ENCODE measurements around the gene MRPL33.

The MRPL33 gene

DNA sequence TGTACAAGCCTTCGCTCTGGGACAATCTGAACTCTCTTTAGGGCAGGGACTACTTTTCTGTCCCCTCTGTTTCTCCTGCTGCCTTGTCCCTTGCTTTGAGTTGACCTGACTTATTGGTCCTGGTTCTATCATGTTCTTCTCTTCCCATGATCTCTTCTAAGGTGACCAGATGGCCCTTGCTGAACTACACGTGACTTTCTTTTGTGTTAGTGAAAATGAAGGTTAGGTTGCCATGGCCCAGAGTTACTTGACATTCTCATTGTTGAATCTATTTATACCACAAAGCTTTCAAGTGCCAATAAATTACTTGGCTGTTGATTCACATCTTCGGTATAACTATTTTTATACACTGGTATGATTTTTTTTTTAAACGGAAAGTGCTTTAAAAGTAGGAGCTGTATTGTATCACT lies 24.4 kb downstream of the MRPL33 start:
- Histone ChIP-seq H3K9me3 (no peaks in the 10 kb centered on the region), H3K4me3 (ENCODE audit: low read depth, low read length) (no peak overlapping the region), H3K36me3 (no peaks in the 10 kb centered on the region), H3K4me1 (peaks cover 8% of the 10 kb centered on the region), H3K27me3 (no peaks in the 10 kb centered on the region)
- TF ChIP-seq, protein P1, sequence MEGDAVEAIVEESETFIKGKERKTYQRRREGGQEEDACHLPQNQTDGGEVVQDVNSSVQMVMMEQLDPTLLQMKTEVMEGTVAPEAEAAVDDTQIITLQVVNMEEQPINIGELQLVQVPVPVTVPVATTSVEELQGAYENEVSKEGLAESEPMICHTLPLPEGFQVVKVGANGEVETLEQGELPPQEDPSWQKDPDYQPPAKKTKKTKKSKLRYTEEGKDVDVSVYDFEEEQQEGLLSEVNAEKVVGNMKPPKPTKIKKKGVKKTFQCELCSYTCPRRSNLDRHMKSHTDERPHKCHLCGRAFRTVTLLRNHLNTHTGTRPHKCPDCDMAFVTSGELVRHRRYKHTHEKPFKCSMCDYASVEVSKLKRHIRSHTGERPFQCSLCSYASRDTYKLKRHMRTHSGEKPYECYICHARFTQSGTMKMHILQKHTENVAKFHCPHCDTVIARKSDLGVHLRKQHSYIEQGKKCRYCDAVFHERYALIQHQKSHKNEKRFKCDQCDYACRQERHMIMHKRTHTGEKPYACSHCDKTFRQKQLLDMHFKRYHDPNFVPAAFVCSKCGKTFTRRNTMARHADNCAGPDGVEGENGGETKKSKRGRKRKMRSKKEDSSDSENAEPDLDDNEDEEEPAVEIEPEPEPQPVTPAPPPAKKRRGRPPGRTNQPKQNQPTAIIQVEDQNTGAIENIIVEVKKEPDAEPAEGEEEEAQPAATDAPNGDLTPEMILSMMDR (IDR thresholded peaks at IDR 0.05; ENCODE audit: low read depth, low read length): no peak
- no peak for DNase-seq

DNA sequence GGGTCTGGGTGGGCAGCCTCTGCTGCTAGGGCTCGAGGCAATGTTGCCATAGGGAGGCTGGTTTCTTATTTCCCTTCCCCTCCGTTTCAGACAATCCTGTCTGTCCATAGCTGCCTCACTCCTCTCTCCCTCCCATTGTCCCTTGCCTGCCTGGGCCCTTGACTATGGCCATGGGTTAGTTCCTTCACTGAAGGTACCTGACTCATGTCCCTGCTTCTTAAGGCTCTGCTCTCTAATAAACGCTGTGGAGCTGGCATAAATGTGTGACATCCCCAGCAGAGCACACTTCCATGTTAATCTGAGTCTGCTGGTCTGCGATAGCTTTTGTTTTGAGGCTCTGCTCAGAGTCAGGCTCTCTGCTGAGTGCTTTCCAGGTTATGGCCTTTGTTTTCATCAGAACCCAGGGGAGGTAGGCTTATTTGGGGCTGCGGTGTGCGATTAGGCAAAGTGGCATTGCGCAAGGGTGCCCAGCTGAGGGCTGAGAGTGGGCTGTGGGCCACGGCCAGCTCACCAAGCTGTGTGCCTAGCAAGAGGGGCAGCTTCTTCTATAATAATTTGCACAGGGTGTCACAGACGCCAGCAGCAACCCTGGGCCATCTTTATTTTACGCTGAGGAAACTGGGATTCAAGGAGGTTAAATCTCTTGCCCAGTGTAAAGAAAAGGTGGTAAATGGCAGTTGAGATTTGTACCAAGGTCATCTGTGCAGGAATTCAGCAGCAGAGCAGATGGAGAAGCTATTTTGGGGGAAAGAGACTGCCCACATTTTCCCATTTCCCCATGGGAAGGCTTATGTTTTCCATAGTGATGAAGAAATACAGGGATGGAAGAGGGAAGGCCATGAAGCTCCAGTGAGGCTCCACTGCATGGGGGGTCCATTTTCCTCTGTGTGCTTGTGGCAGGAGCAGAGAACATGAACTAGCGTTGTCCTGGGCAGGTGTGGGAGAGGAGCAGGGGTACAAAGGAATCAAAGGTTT lies 25.6 kb downstream of the MRPL33 start:
- Histone ChIP-seq H3K36me3 (no peaks in the 10 kb centered on the region), H3K9me3 (no peaks in the 10 kb centered on the region), H3K27me3 (no peaks in the 10 kb centered on the region), H3K4me1 (peaks cover 8% of the 10 kb centered on the region), H3K4me3 (ENCODE audit: low read depth, low read length) (no peak overlapping the region)
- TF ChIP-seq, protein P1 (IDR thresholded peaks at IDR 0.05; ENCODE audit: low read depth, low read length): no peak
- no peak for DNase-seq

DNA sequence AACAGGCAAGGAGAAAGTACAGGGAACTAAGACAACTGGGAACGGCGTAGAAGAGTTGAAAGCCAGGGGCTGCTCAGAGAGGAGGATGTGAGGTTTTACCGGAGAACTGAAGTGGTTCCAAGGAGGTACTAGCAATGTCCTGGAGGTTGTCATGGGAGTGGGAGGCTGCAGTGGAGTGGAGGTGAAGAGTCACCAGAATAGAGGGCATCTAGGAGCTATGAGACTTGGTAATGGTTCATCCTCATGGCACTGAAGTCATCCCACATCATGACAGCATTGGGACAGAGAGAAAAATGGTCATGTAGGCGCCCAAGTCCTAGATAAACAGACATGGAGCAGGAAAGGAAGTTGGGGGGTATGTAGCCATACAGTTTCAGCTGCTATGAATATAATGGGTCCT lies 26.3 kb downstream of the MRPL33 start:
- TF ChIP-seq, protein P1 (IDR thresholded peaks at IDR 0.05; ENCODE audit: low read depth, low read length): no peak
- no peaks in the 10 kb centered on the region for H3K27me3 ChIP-seq
- no peaks in the 10 kb centered on the region for H3K9me3 ChIP-seq
- no peak for DNase-seq
- H3K4me1 ChIP-seq: peaks cover 3% of the 10 kb centered on the region; the same call in 1 of the 2 replicates
- no peak overlapping the region for H3K4me3 ChIP-seq (ENCODE audit: low read depth, low read length)
- H3K36me3 ChIP-seq: no peaks in the 10 kb centered on the region

DNA sequence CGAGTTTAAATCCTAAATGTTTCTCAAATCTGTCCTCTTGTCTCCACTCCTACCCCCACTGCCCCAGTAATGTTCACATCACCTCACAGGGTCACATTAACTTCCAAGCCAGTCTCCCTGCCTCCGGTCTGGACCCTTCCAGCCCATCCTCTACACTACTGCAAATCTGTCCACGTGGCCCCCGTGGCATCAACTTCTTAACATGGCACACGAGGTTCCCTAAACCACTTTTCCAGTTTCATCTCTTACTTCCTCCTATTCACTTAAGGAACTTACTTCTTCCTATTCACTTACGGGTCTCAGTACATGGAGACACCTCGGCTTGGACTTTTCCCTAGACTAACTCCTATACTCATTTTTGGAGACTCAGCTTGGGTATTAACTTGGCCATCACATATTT lies 27.0 kb downstream of the MRPL33 start:
- no peak overlapping the region for H3K4me3 ChIP-seq (ENCODE audit: low read depth, low read length)
- no peak for DNase-seq
- TF ChIP-seq, protein P1 (IDR thresholded peaks at IDR 0.05; ENCODE audit: low read depth, low read length): no peak
- H3K9me3 ChIP-seq: no peaks in the 10 kb centered on the region
- no peaks in the 10 kb centered on the region for H3K36me3 ChIP-seq
- no peaks in the 10 kb centered on the region; the same call in 1 of the 2 replicates for H3K4me1 ChIP-seq
- H3K27me3 ChIP-seq: no peaks in the 10 kb centered on the region

DNA sequence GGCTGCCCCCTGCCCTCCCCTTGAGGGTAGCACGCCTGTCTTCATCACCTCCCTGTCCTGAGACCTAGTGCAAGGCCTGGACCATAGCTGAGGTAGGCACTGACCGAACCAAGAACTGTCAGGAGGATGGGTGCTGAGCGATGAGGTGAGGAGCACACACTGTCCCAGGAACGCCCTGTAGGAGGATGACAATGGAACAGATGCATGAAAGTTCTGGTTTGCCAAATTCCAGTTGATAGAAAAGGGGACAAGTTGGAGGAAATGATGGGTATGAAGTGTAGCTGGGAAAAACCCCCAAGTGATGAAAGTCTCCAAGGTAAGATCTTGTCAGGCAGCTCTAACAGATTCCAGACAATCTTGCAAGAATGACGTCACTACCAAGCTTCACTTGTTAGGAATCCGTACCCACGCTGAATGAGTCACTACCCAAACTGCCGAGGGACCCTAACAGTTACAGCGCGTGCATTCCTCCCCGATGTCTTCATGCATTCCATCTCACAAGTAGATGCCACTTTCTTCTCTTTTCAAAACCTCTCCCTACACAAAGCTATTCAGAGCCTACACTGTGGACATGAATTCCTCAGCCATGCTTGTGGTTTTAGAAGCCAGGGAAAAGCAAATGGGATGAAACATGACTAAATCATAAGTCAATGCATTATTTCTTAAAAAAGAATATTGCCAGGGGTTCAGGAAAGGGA lies 27.6 kb downstream of the MRPL33 start:
- Histone ChIP-seq H3K9me3 (no peaks in the 10 kb centered on the region), H3K4me1 (no peaks in the 10 kb centered on the region; the same call in 1 of the 2 replicates), H3K27me3 (no peaks in the 10 kb centered on the region), H3K4me3 (ENCODE audit: low read depth, low read length) (no peak overlapping the region), H3K36me3 (no peaks in the 10 kb centered on the region)
- TF ChIP-seq, protein P1 (IDR thresholded peaks at IDR 0.05; ENCODE audit: low read depth, low read length): no peak
- DNase-seq: no peak
